HFFc6 (cell line): Measurements from ENCODE around the gene CNPY1. TPM values are rescaled to one million over a fixed set of nuclear protein-coding genes. Genes with fewer than 3 reads are reported as not detected.

Source experiments
- DNase-seq: peaks from one replicate; pipeline ENCODE4 v3.0.0-alpha.2; 2018
- H3K27ac Mint-ChIP-seq: 2 replicates; pipeline ENCODE4 v1.8.0; 2020; ENCODE audit warnings: mild to moderate bottlenecking, mixed read lengths
- H3K27me3 Mint-ChIP-seq: 2 replicates; pipeline ENCODE4 v1.8.0; 2021; ENCODE audit warnings: mild to moderate bottlenecking, moderate library complexity, mixed read lengths; ENCODE audit not compliant: insufficient read depth
- H3K36me3 Mint-ChIP-seq: 2 replicates; pipeline ENCODE4 v1.8.0; 2021; ENCODE audit warnings: low read depth, mixed read lengths
- H3K4me1 Mint-ChIP-seq: 2 replicates; pipeline ENCODE4 v1.8.0; 2020; ENCODE audit warnings: low read depth, mixed read lengths
- H3K4me3 Mint-ChIP-seq: 2 replicates; pipeline ENCODE4 v1.8.0; 2020; ENCODE audit warnings: mild to moderate bottlenecking, moderate library complexity, mixed read lengths
- H3K9me3 Mint-ChIP-seq: 2 replicates; pipeline ENCODE4 v1.8.0; 2020; ENCODE audit warnings: mild to moderate bottlenecking, mixed read lengths
- total RNA-seq, 6 experiments: library from RNA; stranded (reverse); fragmentation: NEBNext Ultra II Directional; extraction: Animal tissue kit (Norgen Biotek cat#: 25700); gene quantifications; 2 replicates in 1 of 6; 3 replicates in 5 of 6; pipeline ENCODE4 v1.2.3, GENCODE V29; 2021
- TF ChIP-seq, protein P1 (sequence below): fragments of 200-600 bp; sonication (generic); IDR thresholded peaks from 2 replicates; pipeline ENCODE4 v1.5.0; 2021; ENCODE audit warnings: antibody characterized with exemption, mild to moderate bottlenecking

CNPY1 gene
- total RNA-seq, 6 experiments from 2014 or later: not detected

DNA sequence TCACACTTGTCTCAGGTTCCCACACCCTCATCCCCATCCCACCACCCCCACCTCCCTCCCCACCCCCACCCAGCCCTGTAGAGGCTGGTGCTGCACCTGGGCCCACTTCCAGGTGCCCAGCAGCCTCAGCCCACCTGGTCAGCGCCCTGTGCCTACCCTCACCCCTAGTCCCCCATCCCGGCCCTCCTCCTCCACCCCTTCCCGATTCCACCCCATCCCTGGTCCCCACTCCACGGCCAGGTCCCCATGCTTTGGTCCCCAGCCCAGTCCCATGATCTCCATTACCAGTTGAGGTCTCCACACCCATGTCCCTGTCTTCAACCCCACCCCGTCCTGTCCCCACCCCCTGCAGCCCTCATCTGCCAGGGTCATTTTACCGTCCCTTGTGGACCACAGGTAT is 24.6 kb upstream of the CNPY1 start:
- Mint-ChIP-seq H3K4me1 (no peaks in the 10 kb centered on the region), H3K27ac (no peak overlapping the region), H3K36me3 (no peaks in the 10 kb centered on the region)

DNA sequence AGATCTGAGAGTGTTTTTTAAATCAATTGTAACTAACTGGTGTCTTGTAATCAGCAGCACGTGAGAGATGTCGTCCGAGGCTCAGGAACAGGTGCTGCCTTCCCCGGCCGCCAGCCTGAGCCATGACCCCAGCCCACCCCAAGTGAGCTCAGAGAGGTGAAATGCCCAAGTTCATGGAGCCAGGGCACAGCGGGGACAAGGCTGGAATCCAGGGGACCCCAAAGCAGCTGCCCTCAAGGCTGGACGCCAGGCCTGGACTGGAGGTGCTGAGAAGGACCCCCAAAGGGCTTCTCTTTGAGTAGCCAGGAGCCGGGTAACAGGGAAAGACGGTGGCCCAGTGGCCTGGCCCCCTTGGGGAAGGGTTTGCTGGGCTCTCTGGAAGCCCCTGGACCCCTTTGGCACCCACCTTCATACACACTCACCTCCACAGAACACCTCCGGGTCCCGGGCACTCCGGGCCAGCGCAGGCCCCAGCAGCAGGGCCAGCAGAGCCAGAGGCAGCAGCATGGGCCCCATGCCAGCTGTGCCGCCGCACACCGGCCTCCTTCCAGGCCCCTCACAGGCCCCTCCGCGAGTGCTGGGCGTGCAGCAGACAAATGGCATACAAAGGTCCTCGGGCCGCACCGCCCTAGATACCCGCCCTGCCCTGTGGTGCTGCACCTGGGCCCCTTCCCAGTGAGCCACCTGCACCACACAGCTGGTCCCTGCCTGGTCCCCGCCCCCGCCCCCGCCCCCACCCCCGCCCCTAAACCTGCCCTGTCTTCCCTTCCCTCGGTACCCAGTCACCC is 24.0 kb upstream of the CNPY1 start:
- Mint-ChIP-seq H3K4me1 (no peaks in the 10 kb centered on the region), H3K4me3 (no peak overlapping the region), H3K27ac (no peak overlapping the region), H3K36me3 (no peaks in the 10 kb centered on the region), H3K27me3 (peaks cover 22% of the 10 kb centered on the region), H3K9me3 (no peaks in the 10 kb centered on the region)
- TF ChIP-seq, protein P1, sequence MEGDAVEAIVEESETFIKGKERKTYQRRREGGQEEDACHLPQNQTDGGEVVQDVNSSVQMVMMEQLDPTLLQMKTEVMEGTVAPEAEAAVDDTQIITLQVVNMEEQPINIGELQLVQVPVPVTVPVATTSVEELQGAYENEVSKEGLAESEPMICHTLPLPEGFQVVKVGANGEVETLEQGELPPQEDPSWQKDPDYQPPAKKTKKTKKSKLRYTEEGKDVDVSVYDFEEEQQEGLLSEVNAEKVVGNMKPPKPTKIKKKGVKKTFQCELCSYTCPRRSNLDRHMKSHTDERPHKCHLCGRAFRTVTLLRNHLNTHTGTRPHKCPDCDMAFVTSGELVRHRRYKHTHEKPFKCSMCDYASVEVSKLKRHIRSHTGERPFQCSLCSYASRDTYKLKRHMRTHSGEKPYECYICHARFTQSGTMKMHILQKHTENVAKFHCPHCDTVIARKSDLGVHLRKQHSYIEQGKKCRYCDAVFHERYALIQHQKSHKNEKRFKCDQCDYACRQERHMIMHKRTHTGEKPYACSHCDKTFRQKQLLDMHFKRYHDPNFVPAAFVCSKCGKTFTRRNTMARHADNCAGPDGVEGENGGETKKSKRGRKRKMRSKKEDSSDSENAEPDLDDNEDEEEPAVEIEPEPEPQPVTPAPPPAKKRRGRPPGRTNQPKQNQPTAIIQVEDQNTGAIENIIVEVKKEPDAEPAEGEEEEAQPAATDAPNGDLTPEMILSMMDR: no peak
- DNase-seq: no peak

More for the DNA sequence above, 24.6 kb upstream of the CNPY1 start:
- TF ChIP-seq, protein P1: no peak
- Mint-ChIP-seq H3K27me3 (peaks cover 18% of the 10 kb centered on the region), H3K9me3 (no peaks in the 10 kb centered on the region), H3K4me3 (no peak overlapping the region)
- DNase-seq: no peak

- Mint-ChIP-seq H3K27ac (no peak overlapping the region), H3K4me1 (no peaks in the 10 kb centered on the region), H3K27me3 (peaks cover 22% of the 10 kb centered on the region), H3K4me3 (no peak overlapping the region), H3K36me3 (no peaks in the 10 kb centered on the region), H3K9me3 (no peaks in the 10 kb centered on the region)
- TF ChIP-seq, protein P1: no peak
- no peak for DNase-seq
Observed at GRCh38 chr7:155569681-155570080, 23.3 kb upstream of the CNPY1 start.

DNA sequence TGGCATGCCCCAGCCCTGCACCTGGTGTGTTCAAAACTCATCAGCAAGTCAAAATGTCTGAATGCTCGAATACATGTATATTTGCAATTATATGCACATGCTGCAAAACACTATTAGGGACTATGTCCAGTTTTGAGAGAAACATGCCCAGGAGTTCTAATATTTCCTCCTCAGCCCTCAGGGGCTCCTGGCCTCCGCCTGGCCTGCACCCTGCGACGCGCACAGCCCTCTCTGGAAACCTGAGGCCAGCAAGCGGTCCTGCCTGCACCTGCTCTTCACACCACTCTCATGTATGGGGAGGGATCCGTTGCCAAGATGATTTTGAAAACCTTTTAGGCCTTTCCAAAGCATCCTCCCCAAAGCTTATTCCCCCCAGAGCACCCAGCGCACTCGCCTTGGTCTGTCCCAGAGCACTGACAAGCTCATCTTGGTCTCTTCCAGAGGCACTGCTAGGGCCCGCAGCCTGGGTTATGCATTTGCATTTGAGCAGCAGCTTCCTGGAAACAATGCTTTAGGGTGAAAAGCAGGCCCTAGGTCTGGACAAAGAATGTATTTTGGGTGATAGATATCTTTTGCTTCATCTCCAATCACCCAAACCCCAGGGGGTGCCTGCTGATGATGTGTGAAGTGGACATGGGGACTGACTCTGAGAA is 22.6 kb upstream of the CNPY1 start:
- Mint-ChIP-seq H3K27ac (no peak overlapping the region), H3K4me3 (no peak overlapping the region), H3K36me3 (no peaks in the 10 kb centered on the region), H3K9me3 (no peaks in the 10 kb centered on the region), H3K27me3 (peaks cover 22% of the 10 kb centered on the region), H3K4me1 (no peaks in the 10 kb centered on the region)
- TF ChIP-seq, protein P1: no peak
- DNase-seq: no peak

GRCh38 chr7:155568333-155568660 is 21.9 kb upstream of the CNPY1 start:
- Mint-ChIP-seq H3K4me1 (no peaks in the 10 kb centered on the region), H3K9me3 (no peaks in the 10 kb centered on the region), H3K4me3 (no peak overlapping the region), H3K36me3 (no peaks in the 10 kb centered on the region), H3K27me3 (peaks cover 22% of the 10 kb centered on the region), H3K27ac (no peak overlapping the region)
- TF ChIP-seq, protein P1: no peak
- no peak for DNase-seq
